GM18505 (cell line): ENCODE data around the gene KIF16B.

Experiments used
- ATAC-seq: cut with Tn5 transposase; IDR thresholded peaks from one replicate; pipeline ENCODE4 v1.9.1; 2021; ENCODE audit not compliant: unreplicated experiment
- POLR2A ChIP-seq: IDR thresholded peaks from 4 replicates; pipeline ENCODE4 v1.6.1; 2011; ENCODE audit warnings: borderline replicate concordance; ENCODE audit not compliant: insufficient read depth, insufficient read length; ENCODE audit errors: extremely low read depth

Gene KIF16B

GRCh38 chr20:16428112-16428511 lies 145.1 kb downstream of the KIF16B start:
- no peak for ATAC-seq
- no peak for TF ChIP-seq POLR2A

- TF ChIP-seq POLR2A: no peak
- no peak for ATAC-seq
These were observed 145.7 kb downstream of the KIF16B start for GRCh38 chr20:16427571-16427970.

GRCh38 chr20:16424780-16425179 lies 148.5 kb downstream of the KIF16B start:
- ATAC-seq: no peak
- no peak for TF ChIP-seq POLR2A

GRCh38 chr20:16423311-16424212 lies 149.7 kb downstream of the KIF16B start:
- ATAC-seq: no peak
- TF ChIP-seq POLR2A: no peak

GRCh38 chr20:16419138-16419715 lies 154.0 kb downstream of the KIF16B start:
- ATAC-seq: no peak

GRCh38 chr20:16418616-16419015 lies 154.6 kb downstream of the KIF16B start:
- ATAC-seq: no peak
- TF ChIP-seq POLR2A: no peak

More at GRCh38 chr20:16419138-16419715, 154.0 kb downstream of the KIF16B start:
- no peak for TF ChIP-seq POLR2A

- no peak for TF ChIP-seq POLR2A
These were observed 156.2 kb downstream of the KIF16B start for GRCh38 chr20:16417001-16417400.

GRCh38 chr20:16415071-16416053 lies 157.9 kb downstream of the KIF16B start:
- ATAC-seq: no peak
- no peak for TF ChIP-seq POLR2A

More at GRCh38 chr20:16417001-16417400, 156.2 kb downstream of the KIF16B start:
- ATAC-seq: no peak

GRCh38 chr20:16412906-16413305 lies 160.3 kb downstream of the KIF16B start:
- ATAC-seq: no peak
- TF ChIP-seq POLR2A: no peak

- ATAC-seq: no peak
- no peak for TF ChIP-seq POLR2A
These were observed 161.9 kb downstream of the KIF16B start for GRCh38 chr20:16411361-16411760.

GRCh38 chr20:16410626-16411025 lies 162.6 kb downstream of the KIF16B start:
- no peak for TF ChIP-seq POLR2A
- ATAC-seq: no peak

GRCh38 chr20:16408981-16409380 lies 164.3 kb downstream of the KIF16B start:
- no peak for ATAC-seq
- no peak for TF ChIP-seq POLR2A

GRCh38 chr20:16407251-16408067 lies 165.8 kb downstream of the KIF16B start:
- TF ChIP-seq POLR2A: no peak
- no peak for ATAC-seq

GRCh38 chr20:16405254-16405653 lies 168.0 kb downstream of the KIF16B start:
- TF ChIP-seq POLR2A: no peak
- ATAC-seq: no peak
